ENCODE measurements around the gene FLNB.

Gene FLNB

DNA sequence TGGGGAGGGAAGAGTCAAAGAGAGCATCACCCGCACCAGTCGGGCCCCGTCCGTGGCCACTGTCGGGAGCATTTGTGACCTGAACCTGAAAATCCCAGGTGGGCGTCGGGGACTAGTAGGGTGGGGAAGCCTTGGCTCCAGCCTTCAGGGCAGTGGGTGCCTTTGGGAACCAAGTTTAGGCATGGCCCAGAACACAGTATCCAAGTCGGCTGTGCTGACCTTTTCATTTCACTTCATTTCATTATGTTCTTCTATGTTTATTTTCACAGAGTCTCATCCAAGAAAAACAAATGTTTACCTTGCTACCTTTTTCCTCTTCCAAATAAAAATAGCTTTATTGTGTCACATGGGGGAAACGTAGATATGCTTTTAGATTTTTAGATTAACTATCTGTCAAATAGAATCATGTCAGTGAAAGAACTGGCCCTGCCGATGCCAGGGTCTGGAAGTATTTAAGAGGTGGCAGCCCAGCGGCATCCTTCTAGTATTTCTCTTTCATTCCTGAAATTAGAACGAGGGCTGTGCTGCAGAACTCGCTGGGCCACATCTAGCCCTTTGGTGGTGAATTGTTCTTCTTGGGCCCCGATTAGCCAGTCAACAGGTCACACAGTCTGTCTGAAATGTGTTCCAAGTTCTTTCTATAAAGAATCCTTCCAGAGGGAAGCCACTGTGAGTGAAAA lies 142.0 kb downstream of the FLNB start:
- no peak for DNase-seq

DNA sequence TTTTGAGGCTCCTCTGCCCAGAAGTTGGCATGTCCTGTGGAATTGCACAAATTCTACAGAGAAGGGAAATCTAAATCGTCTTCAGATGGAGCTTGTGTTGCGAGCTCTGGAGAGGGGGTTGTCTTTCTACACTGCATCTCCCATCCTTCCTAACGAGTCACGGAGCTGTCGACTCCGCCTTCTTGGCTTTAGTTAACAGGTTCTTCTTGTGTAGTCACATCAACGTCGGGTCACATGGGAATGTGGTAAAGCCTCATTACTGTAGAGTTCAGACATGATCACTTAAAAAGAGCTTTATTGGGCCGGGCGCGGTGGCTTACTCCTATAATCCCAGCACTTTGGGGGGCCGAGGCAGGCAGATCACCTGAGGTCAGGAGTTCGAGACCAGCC lies 142.6 kb downstream of the FLNB start:
- no peak for DNase-seq

DNA sequence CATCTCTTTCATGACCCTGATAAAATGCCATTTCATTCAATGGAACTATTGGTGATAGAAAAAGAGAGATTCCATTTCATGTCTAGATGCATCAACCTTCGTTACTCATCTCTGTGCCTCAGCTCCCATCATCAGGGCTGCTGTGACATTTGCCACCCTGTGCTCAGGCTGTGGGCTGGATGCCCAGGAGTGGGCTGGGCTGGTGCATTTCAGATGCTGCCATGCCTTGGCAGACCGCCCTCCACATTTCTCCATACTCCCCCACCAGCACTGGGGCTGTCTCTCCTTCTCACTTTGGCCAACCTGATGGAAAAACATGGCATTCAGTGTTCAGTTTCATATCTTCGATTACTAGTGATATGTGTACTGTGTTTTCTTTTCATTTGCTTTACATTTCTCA lies 143.4 kb downstream of the FLNB start:
- no peak for DNase-seq

DNA sequence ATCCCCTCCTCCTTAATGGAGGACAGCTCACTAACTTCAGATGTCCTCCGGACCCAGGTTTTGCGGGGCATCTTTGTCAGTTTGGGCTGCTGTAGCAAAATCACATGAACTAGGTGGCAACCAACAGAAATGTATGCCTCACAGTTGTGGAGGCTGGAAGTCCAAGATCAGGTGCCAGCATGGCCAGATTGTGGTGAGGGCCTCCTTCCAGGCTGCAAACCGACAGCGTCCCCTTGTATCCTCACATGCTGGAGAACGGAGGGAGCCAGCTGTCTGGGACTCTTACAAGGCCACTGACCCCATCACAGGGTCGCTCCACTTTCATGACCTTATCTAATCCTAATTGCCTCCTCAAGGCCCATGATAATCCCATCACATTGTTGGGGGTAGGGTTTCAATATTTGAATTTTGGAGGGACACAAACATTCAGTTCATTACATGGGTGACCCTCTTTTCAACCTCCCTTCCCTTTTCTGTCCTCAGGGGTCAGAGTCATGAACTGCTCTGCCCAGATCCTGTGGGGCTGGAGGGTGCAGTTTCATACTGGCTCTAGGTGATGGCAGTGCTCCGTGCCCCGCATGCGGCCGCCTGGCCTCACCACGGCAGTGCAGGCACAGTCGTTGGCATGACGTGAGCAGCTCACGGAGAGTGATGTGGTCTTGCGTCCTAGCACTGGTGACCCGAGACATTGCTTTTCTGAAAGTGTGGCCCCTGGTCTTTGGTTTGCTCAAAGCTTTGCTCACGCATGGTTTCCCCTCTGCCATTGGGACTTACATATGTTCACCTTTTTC lies 144.2 kb downstream of the FLNB start:
- no peak for DNase-seq

DNA sequence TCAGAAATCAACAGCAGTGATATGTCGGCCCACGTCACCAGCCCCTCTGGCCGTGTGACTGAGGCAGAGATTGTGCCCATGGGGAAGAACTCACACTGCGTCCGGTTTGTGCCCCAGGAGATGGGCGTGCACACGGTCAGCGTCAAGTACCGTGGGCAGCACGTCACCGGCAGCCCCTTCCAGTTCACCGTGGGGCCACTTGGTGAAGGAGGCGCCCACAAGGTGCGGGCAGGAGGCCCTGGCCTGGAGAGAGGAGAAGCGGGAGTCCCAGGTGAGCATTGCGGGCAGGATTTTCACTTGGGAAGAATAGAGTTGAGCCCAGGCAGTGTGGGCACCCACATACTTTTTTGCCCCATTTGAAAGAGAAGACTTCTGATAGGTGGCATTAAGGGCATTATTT lies 145.1 kb downstream of the FLNB start:
- no peak for DNase-seq

DNA sequence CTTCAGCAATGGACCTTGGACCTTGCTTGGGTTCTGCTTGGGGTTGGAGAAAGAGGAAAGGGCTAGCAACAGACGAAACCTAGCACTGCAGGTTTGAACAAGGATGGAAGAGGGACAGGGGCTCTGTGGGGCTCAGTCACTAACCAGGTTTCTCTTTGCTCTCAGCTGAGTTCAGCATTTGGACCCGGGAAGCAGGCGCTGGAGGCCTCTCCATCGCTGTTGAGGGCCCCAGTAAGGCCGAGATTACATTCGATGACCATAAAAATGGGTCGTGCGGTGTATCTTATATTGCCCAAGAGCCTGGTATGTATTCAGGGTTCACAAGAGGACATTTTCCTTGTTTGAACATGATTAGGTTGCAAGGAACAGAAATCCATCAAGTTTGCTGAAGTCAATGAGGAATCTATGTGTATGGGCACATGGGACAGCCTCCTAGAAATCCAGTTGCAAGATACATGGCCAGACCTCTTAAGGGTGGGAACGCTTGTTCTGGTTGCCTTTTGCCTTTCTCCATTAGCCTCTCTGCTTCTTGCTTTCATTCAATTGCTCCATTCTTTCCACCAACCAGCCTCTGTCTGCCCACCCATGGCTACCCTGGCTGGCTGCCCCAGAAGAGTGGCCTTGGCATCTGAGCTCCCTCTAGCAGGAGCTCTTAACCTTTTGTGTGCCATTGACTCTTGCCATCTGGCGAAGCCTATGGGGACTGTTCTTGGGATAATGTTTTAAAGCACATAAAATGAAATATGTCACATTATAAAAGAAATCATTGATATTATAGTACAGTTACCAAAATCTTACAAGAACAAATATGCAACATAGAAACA lies 146.6 kb downstream of the FLNB start:
- DNase-seq, result no peak

DNA sequence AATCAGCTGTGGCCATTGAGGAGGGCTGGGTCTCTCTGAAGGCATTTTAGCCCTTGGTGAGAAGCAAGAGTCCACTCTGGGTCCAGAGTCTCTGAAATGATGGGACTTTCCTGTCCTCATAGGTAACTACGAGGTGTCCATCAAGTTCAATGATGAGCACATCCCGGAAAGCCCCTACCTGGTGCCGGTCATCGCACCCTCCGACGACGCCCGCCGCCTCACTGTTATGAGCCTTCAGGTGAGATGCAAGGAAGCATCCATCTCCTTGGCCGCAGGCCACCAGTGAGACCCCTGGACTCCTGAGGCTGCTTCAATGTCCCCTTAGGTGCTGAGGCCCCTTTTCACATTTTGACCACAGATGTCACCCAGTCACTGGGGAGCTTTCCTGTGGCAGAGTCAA lies 147.6 kb downstream of the FLNB start:
- no peak for DNase-seq

DNA sequence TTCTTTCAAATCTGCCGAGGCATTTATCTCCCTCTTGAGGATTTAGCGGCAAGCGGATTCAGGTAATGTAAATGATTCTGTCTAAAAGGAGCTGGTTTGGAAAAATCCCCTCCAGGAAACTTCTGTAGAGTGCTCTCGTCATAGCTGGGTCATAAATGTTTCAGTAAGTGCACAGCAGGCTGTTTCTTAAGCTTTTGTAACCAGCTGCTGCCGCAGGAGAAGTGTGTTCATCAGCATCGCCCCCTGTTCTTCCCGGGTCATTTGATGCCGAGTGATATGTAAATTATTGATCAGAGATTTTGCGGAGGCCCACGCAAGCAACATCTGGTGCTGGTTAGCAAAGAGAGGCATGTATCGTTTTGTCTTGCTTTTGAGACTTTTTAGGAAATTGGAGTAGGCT lies 149.5 kb downstream of the FLNB start:
- no peak for DNase-seq

DNA sequence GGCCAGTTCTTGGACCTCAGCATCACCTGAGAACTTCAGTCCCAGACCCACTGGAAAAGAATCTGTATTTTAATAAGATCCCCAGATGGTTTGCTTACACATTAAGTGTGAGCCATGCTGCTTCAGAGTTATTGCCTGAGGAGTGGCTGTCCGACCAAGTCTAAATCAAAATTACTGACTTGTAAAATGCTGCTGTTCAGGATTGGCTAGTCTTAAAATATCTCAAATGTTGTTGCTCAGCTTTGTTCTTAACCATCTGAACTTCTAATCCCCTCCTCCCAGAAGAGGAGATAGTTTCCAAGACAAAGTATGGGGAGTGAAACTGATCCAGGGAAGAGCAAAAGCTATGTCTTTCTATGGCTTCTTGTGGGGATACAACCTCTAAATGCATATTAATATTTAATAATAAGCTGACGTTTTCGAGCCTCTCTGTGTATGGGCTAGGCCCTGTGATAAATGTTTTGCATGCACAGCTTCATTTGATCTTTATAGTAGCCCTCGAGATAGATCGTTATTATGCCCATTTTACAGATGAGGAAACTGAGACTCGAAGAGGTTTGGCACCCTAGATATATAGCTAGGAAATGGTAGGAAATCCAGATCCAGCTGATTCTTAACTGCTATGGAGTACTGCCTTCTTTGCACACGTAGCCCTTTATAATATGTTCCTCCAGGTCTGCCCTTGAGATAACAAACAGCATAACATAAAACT lies 150.4 kb downstream of the FLNB start:
- DNase-seq, result no peak

DNA sequence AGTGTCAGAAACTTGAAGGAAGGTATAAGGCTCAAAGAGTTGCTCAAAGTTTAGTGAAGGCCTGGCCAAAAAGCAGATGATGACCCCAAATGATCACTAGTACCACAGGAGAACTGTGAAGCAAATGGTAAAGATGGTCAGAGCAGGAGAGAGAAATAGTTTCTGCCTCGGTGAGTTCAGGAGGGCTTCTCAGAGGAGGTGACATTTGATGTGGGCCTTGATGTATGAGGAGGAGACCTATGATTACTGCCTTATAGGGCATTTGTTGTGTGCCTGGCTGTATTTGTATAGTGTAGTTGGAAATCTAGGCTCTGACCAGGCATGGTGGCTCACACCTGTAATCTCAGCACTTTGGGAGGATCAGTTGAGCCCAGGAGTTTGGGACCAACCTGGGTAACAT lies 152.2 kb downstream of the FLNB start:
- no peak for DNase-seq

DNA sequence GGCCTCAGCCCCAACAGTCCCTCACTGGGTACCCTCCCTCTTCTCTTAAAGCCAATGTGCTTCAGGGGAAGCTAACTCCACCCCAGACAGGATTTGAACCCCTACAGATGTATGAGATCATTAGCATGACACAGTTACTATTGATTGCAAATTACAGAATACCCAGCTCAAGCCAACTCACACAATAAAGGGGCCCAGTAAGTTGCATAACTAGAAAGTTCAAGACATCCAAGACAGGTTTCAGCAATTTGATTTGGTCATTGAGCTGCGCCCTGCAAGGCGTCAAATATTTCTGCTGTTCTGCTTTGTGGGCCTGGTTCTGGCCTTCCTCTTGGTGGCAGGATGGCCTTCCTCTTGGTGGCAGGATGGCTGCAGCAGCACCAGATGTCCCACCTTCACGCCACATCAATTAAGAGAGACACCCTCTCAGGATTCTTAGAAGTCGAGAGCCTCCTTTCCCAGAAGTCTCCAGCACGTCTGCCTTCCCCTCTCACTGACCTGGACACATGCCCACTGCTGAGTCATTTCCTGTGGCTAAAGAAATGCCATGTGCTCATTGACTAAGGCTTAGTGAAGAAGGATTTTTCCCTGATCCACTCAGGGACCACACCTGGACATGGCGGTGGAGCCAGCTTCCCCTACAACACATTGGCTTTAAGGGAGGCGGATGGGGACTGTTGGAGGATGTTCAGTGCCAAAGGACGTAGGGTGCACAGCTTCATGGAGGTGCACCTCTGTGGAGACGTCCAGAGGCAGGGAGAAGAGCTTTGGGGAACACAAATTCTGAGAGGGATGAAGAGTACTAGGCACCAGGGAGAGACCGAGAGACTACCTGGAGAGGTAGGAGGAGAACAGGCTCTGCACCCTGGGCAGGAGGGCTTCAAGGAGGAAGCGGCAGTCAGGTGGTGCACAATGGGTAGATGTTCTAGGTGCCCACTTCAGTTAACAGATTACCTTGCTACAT lies 153.5 kb downstream of the FLNB start:
- DNase-seq, result no peak

DNA sequence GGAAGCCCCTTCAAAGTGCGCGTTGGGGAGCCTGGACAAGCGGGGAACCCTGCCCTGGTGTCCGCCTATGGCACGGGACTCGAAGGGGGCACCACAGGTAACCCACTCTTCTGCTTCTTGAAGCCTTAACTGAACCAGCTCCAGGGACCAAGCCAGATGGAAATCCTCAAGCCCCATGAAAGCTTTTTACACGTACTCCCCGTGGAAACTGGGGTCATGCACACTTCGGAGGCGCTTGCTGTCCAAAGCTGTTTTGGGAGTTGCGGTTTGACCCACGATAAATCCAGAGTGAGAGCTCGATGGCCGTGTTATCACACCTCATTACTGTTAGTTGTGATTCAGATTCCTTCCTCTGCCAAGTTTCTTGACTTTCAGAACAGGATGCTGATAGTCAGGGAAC lies 155.0 kb downstream of the FLNB start:
- DNase-seq, result no peak

DNA sequence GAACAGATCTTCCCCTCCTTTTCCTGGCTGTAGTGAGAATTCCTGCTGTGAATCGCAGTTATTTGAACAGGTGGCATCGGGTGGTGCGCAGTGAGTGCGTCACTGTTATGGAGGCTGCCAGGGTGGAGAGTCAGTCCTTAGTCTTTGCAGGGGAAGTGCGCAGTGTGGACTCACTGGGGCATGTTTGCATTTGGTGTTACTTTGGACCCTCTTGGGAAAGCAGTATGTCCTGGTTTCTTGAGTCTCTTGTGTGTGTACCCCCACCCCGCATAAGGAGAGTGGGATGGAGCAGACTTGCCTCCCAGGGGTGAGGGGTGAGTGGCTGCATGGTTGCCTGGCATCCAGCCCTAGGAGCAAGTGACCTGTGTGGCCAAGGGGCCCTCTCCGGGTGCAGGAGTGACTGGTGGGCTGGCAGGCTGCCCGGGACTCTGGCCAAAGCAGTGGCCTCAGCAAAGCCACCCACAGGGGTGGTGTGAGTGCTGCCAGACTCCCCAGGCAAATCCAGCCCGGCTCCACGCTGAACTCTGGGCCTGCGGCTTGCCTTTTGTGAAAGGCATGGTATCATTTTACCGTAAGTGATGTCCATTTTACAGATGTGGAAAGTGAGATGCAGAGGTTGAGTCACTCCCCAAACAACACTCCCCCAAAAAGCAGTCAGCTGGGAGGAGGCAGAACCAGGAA lies 156.1 kb downstream of the FLNB start:
- DNase-seq, result no peak

DNA sequence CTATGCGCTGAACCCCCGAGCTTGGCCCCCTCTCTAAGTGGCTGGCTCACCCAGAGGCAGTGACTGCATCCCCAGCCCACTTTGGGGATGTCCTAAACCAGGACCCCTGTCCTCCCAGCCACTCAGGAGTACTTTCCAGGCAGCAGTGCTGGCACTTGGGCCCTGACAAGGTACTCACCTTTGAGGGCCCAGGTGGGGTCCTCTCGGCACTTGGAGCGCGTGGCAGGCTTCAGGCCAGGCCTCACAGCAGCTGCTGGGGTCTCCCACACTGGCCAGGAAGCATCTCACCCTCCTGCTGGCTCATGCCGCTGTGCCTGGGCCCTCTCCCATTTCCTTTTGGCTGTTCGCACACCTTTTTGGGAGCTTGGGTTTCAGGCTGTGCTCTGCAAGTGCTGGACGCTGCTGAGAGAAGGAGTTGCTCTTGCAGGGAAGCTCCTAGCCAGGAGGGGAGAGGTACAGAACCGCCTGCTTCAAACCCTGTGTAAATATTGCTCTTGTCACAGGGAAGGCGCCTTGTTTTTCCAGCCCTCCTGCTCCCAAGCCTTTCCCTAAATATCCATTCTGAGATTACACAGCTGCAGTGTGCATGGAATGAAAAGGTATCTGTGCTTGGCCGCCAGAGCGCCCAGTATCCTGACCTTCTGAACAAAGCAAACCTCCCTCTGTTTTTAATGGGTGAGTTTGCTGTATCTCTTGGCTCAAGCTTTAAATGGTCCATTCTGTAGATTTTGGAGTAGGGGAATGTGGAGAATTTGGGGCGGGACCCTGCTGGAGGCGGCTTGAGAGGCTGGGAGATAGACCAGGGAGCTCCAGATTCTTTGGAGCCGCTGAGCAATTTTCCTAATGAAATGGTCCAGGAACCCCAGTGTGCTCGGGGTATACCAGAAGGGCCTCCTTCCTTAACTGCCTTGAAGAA lies 156.9 kb downstream of the FLNB start:
- DNase-seq, result no peak

DNA sequence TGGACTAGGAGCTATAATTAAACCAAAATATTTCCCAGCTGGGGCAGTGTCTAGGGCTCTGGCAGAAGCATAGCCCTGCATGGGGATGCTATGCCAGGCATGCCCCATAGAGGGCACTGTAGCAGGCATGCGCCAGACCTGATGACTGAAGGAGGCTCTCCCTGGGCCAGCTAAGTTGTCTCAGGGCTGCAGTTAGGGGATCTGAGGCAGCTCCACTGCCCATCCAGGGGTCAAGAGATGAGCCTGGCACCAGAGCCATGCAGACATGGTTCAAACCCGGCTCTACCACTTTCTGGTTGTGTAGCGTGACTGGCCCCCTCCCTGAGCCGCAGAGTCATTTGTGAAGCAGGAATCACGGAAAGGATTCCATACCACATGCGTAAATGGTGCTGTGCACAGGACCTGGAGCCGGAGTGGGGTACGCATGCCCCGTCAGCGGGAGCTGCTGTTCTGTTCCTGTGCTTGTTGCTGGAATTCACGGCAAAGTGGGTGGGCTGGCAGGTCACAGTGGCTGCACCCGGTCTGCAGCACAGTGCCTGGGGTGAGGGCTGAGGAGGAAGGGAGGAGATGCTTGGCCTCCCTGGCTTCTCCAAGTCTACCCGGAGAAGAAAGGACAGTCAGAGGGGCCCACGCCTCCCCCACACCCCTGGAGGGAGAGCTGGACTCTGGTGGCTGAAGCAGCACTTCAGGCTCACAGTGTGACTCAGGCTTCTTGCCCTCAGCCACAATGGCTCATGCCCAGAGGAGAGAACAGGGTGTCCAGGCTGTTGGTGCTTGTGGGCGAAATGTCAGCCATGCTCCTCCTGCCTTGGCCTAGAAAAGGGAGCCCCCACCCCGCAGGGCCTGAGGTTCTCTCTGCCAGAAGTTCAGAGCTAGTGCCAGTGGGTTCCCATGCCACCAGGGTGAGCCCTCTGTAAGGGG lies 159.5 kb downstream of the FLNB start:
- no peak for DNase-seq

DNA sequence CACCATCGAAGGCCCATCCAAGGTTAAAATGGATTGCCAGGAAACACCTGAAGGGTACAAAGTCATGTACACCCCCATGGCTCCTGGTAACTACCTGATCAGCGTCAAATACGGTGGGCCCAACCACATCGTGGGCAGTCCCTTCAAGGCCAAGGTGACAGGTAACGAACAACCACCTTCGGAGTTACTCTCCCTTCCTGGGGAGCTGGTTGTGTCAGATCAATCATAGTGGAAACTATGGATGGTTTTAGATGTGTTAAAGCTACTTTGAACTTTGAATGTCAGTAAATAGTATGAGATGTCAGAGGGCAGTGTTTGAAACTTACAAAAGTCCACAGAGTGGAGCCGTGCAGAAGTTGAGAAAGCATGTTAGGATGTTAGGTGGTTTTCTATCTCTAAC lies 160.3 kb downstream of the FLNB start:
- no peak for DNase-seq

DNA sequence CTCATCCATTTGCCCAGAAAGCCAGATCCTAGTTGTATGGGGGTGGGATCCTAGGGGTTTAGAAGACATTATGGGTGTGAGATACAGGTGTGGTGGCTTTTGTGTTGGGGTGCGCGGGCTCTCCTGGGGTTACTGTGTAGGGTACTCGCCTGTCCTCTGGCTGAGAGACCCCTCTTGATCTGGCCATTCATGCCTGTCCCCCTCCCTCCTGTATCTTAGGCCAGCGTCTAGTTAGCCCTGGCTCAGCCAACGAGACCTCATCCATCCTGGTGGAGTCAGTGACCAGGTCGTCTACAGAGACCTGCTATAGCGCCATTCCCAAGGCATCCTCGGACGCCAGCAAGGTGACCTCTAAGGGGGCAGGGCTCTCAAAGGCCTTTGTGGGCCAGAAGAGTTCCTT lies 161.1 kb downstream of the FLNB start:
- no peak for DNase-seq

DNA sequence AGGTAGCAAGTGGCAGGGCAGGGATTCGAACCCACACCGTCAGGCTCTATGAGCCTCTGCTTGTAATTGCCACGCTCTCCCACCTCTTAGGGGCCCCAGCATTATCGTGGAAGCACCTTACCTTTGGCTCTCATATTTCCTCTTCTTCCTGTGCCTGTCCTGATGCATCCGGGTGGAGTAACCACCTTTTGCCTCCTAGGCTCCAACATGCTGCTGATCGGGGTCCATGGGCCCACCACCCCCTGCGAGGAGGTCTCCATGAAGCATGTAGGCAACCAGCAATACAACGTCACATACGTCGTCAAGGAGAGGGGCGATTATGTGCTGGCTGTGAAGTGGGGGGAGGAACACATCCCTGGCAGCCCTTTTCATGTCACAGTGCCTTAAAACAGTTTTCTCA lies 162.2 kb downstream of the FLNB start:
- no peak for DNase-seq

DNA sequence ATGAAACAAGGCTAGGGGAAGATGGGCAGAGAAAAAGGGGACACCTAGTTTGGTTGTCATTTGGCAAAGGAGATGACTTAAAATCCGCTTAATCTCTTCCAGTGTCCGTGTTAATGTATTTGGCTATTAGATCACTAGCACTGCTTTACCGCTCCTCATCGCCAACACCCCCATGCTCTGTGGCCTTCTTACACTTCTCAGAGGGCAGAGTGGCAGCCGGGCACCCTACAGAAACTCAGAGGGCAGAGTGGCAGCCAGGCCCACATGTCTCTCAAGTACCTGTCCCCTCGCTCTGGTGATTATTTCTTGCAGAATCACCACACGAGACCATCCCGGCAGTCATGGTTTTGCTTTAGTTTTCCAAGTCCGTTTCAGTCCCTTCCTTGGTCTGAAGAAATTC lies 162.9 kb downstream of the FLNB start:
- no peak for DNase-seq
